K562 (cell line): ENCODE results near the gene UNC79. TPM values are rescaled to one million over a fixed set of nuclear protein-coding genes. Genes with fewer than 3 reads are reported as not detected.

Experiments used
- CREM ChIP-seq: IDR thresholded peaks from 2 replicates; pipeline ENCODE4 v1.6.1; 2014; ENCODE audit warnings: antibody characterized with exemption, low read depth
- SUPT5H ChIP-seq: fragments of 450-650 bp; IDR thresholded peaks from 2 replicates; pipeline ENCODE4 v1.6.1; 2016
- ZC3H11A ChIP-seq: IDR thresholded peaks from 2 replicates; pipeline ENCODE4 v1.6.1; 2012; ENCODE audit warnings: low read depth, low read length, improper control_type of control experiment
- ZC3H8 ChIP-seq: fragments of 450-650 bp; IDR thresholded peaks from 2 replicates; pipeline ENCODE4 v1.6.1; 2017
- ZNF644 ChIP-seq: fragments of 200-800 bp; sonication (Bioruptor generic); IDR thresholded peaks from 2 replicates; pipeline ENCODE4 v1.6.1; 2016; ENCODE audit warnings: low read depth, missing genetic modification characterization, missing compliant biosample characterization
- polyA plus RNA-seq, 8 experiments: library from polyadenylated mRNA; depleted of rRNA in 4 of 8; stranded (reverse) in 5 of 8; unstranded in 3 of 8; fragments of >200 nt; fragmentation: Nextera tagmentation in 2 of 8; fragmentation: Illumina TruSeq in 1 of 8; extraction: Ambion mirVana in 2 of 8; extraction: Trizol in 1 of 8; gene quantifications; 2 replicates each; pipeline versions ENCODE4 v1.2.1 to v1.2.3, GENCODE V29; 2011 to 2014; ENCODE audit warnings: inconsistent platforms in 1 of 8, missing spikeins in 1 of 8
- total RNA-seq, 7 experiments: library from RNA; depleted of rRNA in 6 of 7; stranded (reverse); fragments of >200 nt in 6 of 7; fragmentation: Illumina TruSeq in 2 of 7; extraction: Trizol in 2 of 7; gene quantifications; 2 replicates each; pipeline versions ENCODE4 v1.2.1 to v1.2.3, GENCODE V29; 2011 to 2021; ENCODE audit warnings: low replicate concordance in 1 of 7
- TF ChIP-seq, protein P1 (sequence below), 2 experiments: fragments of 450-650 bp in 1 of 2; sonication (generic) in 1 of 2; formaldehyde crosslinking in 1 of 2; IDR thresholded peaks; 2 replicates each; pipeline versions ENCODE4 v1.7.1 to v1.9.0; 2016 to 2022; ENCODE audit warnings: inconsistent platforms in 1 of 2, mild to moderate bottlenecking in 1 of 2, missing genetic modification reagents in 1 of 2
- TF ChIP-seq, protein P2 (sequence below), 2 experiments: fragments of 450-650 bp; formaldehyde crosslinking in 1 of 2; IDR thresholded peaks; 2 replicates each; pipeline versions ENCODE4 v1.4.0 to v1.6.1; 2014 to 2020; ENCODE audit warnings: mild to moderate bottlenecking in 2 of 2, borderline replicate concordance in 1 of 2, low read depth in 1 of 2

UNC79 gene
- total and polyA plus RNA-seq, 9 of the 15 experiments (the other 6 are each of a cell fraction or from before 2014, with no cell fraction given): under 0.01 to 0.04 (median 0.01) TPM; not detected in 6

DNA sequence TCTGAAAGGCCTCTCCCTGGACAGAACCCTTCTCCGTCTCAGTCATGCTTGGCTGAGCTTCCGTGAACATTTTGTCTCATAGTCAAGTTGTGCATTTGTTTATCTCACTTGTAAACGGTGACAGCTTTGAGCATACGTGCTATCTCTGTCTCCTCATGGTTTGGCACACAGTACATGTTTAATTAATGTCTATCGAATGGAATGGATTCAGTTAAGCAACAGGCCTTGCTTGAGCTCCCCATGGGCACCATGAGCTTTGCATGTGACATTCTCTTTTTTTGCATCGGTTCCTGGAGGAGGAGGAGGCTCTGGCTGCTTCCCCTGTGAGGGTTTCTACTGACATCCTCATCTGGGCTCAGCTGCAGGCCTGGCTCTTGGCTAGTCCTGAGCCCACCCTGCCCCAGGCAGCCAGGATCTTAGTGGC is 277.6 kb downstream of the UNC79 start (continued):
- TF ChIP-seq, protein P1, sequence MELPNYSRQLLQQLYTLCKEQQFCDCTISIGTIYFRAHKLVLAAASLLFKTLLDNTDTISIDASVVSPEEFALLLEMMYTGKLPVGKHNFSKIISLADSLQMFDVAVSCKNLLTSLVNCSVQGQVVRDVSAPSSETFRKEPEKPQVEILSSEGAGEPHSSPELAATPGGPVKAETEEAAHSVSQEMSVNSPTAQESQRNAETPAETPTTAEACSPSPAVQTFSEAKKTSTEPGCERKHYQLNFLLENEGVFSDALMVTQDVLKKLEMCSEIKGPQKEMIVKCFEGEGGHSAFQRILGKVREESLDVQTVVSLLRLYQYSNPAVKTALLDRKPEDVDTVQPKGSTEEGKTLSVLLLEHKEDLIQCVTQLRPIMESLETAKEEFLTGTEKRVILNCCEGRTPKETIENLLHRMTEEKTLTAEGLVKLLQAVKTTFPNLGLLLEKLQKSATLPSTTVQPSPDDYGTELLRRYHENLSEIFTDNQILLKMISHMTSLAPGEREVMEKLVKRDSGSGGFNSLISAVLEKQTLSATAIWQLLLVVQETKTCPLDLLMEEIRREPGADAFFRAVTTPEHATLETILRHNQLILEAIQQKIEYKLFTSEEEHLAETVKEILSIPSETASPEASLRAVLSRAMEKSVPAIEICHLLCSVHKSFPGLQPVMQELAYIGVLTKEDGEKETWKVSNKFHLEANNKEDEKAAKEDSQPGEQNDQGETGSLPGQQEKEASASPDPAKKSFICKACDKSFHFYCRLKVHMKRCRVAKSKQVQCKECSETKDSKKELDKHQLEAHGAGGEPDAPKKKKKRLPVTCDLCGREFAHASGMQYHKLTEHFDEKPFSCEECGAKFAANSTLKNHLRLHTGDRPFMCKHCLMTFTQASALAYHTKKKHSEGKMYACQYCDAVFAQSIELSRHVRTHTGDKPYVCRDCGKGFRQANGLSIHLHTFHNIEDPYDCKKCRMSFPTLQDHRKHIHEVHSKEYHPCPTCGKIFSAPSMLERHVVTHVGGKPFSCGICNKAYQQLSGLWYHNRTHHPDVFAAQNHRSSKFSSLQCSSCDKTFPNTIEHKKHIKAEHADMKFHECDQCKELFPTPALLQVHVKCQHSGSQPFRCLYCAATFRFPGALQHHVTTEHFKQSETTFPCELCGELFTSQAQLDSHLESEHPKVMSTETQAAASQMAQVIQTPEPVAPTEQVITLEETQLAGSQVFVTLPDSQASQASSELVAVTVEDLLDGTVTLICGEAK (IDR thresholded peaks at IDR 0.05): no peak
- TF ChIP-seq, protein P1 (CRISPR knock-in tag; IDR thresholded peaks at IDR 0.05): no peak
- TF ChIP-seq ZC3H11A (no peak), SUPT5H (no peak), ZC3H8 (no peak), CREM (no peak), ZNF644 (no peak)
- TF ChIP-seq, protein P2, sequence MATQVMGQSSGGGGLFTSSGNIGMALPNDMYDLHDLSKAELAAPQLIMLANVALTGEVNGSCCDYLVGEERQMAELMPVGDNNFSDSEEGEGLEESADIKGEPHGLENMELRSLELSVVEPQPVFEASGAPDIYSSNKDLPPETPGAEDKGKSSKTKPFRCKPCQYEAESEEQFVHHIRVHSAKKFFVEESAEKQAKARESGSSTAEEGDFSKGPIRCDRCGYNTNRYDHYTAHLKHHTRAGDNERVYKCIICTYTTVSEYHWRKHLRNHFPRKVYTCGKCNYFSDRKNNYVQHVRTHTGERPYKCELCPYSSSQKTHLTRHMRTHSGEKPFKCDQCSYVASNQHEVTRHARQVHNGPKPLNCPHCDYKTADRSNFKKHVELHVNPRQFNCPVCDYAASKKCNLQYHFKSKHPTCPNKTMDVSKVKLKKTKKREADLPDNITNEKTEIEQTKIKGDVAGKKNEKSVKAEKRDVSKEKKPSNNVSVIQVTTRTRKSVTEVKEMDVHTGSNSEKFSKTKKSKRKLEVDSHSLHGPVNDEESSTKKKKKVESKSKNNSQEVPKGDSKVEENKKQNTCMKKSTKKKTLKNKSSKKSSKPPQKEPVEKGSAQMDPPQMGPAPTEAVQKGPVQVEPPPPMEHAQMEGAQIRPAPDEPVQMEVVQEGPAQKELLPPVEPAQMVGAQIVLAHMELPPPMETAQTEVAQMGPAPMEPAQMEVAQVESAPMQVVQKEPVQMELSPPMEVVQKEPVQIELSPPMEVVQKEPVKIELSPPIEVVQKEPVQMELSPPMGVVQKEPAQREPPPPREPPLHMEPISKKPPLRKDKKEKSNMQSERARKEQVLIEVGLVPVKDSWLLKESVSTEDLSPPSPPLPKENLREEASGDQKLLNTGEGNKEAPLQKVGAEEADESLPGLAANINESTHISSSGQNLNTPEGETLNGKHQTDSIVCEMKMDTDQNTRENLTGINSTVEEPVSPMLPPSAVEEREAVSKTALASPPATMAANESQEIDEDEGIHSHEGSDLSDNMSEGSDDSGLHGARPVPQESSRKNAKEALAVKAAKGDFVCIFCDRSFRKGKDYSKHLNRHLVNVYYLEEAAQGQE (IDR thresholded peaks at IDR 0.05; ENCODE audit: borderline replicate concordance): no peak
- TF ChIP-seq, protein P2 (CRISPR knock-in tag; IDR thresholded peaks at IDR 0.05; ENCODE audit: low read depth): no peak
